HG02763 (cell line): ENCODE measurements around the gene CNTNAP3B.
"Not testable (repeated sequence)": the region's sequence is repeated elsewhere in the genome, so short reads cannot be mapped to it uniquely, and the experiment has no call there.

Source experiments
- ATAC-seq: cut with Tn5 transposase; IDR thresholded peaks from one replicate; pipeline ENCODE4 v1.9.1; 2021; ENCODE audit warnings: mild to moderate bottlenecking, moderate library complexity; ENCODE audit not compliant: unreplicated experiment

CNTNAP3B gene

DNA sequence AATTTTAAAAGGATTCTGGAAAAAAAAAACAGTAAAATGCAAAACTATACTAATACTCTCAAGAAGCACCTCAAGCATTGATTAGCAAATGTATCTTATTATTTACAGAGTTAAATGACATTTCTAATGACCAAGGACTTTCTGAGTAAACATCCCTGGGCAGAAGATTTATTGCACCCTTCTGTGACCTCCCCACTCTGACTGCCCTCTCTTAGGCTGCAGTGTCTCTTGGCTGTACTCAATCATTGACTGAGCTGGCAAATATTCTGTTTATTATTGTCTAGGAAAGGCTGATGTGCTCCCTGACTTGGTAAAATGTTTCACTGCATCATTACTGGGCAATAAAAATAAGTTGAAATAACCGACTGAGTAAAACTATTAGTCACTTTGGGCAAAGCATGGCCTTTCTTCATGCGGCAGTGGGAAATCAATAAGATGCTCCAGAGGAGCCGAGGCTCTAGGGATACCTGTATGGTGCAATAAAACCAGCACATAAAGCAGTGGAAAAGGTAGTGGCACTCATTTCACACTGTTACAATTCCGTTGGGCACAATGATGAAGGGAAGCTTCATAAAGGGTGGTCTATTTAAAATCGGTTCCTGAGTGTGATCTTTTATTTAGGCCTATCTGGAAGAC, 151.1 kb downstream of the CNTNAP3B start:
- ATAC-seq: not testable (repeated sequence)

DNA sequence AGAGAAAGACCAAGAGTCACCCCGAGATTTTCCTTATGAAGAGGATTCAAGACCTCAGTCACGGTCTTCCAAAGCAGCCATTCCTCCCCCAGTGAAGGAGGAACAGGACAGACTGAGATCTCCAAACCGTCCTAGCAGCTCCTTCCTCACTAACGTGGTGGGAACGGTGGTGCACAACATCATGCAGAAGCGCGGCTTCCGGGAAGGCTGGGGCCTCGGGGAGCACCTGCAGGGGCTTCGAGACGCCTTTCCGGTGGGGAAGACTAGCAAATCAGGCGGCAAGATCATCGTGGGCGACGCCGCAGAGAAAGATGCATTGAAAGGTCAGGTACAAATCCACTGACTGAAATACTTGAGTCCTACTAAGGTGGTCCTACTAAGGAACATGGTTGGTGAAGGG, 154.3 kb downstream of the CNTNAP3B start:
- not testable (repeated sequence) for ATAC-seq

DNA sequence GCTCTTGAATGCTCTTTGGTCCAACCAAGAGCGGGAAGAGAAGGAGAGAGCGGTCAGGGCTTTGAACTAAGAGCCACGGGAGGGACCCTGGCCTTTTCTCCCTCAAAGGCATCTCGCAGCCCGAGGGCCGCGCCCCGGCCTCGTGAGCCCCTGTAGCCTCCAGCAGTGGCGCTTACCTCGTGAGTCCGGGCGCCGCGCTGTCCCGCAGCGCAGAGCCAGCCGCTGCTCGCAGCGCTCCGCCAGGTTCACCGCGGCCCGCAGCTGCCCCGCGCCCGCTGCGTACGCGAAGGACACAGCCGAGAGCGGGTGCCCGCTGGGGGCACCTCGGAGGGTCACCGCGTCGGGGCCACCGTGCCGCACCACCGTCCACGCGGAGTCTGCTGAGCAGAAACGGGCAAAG, 176.2 kb downstream of the CNTNAP3B start:
- ATAC-seq: not testable (repeated sequence)

- not testable (repeated sequence) for ATAC-seq
Measured at GRCh38 chr9:41941738-41942137, 187.5 kb downstream of the CNTNAP3B start.

GRCh38 chr9:41938143-41938542, 191.1 kb downstream of the CNTNAP3B start:
- not testable (repeated sequence) for ATAC-seq

DNA sequence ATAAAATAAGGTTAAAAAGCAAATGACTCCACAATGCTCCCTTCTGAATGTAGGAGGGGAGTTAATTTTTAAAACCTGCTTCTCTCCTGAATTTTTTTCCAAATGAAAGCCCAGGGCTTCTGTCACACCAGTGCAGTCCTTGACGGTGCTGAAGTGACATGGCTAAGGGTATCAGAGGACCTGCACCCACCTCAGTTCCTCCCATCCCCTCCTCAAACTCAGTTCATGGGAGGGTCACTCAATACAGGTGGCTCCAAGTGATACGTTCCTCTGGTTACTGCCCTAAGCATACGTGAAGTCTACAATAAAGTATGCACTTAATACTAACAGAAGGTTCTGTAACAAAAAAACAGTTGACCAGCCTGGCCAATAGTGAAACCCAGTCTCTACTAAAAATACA, 193.5 kb downstream of the CNTNAP3B start:
- ATAC-seq: not testable (repeated sequence)

DNA sequence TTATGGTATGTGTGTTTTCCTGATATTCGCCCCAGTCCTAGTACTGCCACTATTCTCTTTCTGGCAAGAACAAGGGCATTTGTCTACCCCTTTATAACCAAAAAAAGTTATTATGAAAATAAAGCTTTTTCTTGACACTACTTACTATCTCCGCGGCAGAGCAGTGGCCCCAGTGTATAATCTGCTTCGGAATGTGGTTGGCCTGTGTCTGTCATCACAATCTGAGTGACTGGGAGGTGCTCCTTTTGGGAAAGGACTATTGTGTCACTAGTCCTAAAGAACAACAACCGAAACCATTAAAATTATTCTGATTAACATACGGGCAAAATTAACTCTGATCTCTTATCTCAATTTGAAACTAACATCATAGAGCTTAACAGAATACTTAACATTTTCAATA, 200.1 kb downstream of the CNTNAP3B start:
- ATAC-seq: not testable (repeated sequence)

DNA sequence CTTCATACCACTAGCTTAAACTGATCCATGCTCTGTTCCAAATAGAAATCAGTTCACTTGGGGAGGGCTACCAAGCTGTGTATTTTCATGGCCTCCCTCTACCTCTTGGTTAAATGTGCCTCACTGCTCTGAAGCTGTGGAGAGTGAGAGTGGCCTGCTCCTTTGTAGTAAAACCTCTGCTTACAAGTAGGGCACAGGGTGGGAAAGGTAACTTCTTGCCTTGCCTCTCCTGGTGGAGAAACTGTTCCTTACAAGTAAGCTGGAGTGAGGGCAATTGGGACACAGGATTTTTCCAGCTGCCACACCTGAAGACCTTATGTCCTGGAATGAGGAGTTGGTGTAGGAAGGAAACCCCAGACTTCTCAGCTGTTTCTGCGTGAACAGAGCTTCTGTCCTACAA, 211.9 kb downstream of the CNTNAP3B start:
- not testable (repeated sequence) for ATAC-seq

DNA sequence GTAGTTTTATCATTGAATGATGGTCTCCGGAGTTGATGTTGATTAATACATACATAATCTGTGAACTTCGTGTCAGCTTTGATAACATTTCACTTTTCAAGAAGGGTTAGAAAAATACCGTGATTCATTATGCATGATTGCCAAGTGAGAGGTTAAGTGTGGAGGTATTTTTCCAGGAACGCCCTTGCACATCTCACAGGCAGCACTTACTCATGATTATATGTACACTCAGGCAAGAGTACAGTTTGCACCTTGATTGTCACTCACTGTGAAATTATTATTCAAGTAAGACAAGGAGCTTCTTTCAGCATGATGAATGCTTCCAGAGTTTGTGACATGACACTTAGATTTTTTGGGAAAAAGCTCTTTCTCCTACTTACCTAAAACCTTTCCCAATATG, 223.7 kb downstream of the CNTNAP3B start:
- not testable (repeated sequence) for ATAC-seq

DNA sequence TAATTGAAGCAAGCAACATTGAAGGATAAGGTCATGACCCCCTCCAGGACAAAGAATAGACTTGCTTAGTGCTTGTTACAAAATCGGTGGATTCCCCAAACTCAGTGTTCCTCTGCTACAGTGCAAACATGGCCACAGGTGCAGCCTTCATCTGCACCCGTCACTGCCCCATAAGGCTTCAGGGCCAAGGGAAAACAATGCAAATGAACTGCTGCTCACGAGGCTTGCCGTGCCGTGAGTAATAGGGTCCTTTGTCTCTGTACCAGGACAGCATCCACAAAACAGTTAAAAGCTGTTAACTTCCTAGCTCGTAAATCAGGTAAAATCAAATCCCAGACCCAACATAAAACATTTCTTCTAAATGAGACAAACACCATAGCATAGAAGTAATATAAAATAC, 226.5 kb downstream of the CNTNAP3B start:
- not testable (repeated sequence) for ATAC-seq

DNA sequence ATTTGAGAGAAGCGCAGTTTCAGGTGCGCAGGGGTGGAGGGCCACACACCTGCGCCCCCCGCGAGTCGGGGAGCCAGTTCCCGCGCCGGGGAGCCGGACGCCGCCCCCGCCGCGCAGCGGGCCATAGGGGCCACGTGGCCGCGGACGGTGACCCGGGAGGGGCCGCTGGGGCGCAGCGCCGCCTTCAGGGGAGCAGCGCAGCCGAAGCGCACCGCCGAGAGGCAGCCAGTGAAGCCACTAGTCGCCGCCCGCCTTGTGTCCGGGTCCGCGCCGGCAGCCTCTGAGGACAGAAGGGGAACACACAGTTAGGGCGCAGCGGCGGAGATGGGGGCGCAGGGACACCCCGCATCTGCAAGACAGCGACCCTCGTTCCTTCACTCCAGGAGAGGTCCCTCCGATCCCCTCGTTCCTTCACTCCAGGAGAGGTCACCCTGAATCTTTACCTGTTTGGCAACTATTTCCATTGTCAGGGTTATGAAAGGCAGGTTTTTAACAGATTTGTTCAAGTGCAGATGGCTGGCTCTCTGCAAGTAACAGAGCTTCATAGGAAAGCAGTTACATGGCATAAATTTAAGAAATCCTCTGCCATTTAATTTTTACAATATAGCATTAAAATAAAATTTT, 230.4 kb downstream of the CNTNAP3B start:
- ATAC-seq: not testable (repeated sequence)

- ATAC-seq: not testable (repeated sequence)
Measured at GRCh38 chr9:41874557-41874956, 254.7 kb downstream of the CNTNAP3B start.

DNA sequence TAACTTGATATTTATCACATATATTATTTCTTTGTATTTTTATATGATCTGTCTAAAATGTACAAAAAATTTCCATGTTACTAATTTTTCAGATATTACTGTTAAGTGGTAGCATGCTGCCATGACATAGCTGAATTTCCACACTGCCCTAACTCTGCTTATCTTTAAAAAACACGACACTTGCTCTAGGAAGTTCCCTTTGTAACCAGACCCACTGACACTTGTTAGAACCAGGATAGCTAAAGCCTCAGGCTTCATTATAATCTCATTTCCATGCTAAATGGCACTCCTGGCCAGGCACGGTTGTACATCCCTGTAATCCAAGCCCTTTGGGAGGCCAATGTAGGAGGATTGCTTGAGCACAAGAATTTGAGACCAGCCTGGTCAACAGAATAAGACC, 273.8 kb downstream of the CNTNAP3B start:
- ATAC-seq: not testable (repeated sequence)

DNA sequence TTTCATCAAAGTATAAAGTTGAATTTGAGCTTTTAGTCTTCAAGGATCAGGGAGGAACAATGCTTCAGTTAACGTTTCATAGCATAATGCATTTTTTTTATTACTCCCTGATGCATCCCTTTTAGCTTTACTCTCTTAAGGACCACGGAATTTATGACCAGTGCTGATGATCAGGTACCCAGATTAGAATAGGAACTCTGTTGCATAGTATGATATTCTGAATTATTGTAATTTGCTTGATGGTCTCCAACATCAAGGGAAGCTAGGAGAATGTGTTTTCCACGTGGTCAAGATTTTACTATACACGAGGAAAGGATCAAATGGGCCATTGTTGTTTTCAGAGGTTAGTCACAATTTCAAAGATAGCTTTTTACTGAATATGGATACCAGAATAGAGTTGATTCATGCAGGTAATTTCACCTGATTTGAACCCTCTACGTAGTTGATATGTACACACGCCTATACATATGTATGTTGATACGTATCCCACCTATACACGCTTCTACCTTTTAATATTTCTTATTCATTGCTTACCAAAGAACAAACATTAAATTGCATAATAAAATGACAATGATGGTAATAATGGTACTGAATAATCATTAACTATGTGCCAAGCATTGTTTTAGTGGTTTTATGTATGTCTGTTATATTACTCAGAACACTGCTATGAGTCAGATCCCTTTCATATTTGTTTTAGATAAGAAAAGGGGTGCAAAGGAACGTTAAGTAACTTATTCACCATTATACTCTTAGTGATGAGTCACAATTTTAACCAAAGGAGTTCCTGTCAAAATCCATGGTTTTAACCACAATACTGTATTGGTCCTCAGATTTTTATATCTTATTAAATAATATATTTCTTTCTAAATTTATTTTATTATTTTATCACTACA, 277.1 kb downstream of the CNTNAP3B start:
- ATAC-seq: not testable (repeated sequence)

- ATAC-seq: not testable (repeated sequence)
Measured at GRCh38 chr9:41847829-41848228, 281.4 kb downstream of the CNTNAP3B start.
